H1 (cell line): ENCODE results near the gene CCDC9B. TPM values are rescaled to one million over a fixed set of nuclear protein-coding genes. Genes with fewer than 3 reads are reported as not detected.

Source experiments
- CTCF ChIA-PET: fragments of 300-600 bp; sonication (Branson Sonifier 250); formaldehyde crosslinking; loops from one replicate; lab custom pipeline; 2021; ENCODE audit not compliant: partially characterized antibody; lab: Charles Lee
- POLR2A ChIA-PET: fragments of 300-600 bp; sonication (Branson Sonifier 250); formaldehyde crosslinking; loops from one replicate; lab custom pipeline; 2021; ENCODE audit warnings: inconsistent platforms; ENCODE audit not compliant: partially characterized antibody; lab: Charles Lee
- DNase-seq, 2 experiments: peaks; one replicate each; pipeline versions ENCODE4 v3.0.0 to v3.0.0-alpha.2; 2010 to 2022; ENCODE audit warnings: low spot score in 2 of 2, low read depth in 1 of 2, mixed read lengths in 1 of 2
- FAIRE-seq: peaks from 2 replicates; lab custom pipeline; 2011; peaks lifted over from hg19 to GRCh38; lab: Jason Lieb, UNC
- H2AFZ ChIP-seq: 2 replicates; pipeline ENCODE4 v1.8.1; 2012; ENCODE audit warnings: low read length, inconsistent platforms
- H2AK5ac ChIP-seq: 2 replicates; pipeline ENCODE4 v1.6.1; 2013; ENCODE audit warnings: low read depth, low read length
- H2BK120ac ChIP-seq: replicated peaks from 2 replicates; pipeline ENCODE3; 2013; ENCODE audit warnings: low read depth, low read length, inconsistent platforms
- H2BK12ac ChIP-seq: 2 replicates; pipeline ENCODE4 v1.6.1; 2013; ENCODE audit warnings: low read depth, low read length
- H2BK15ac ChIP-seq: 2 replicates; pipeline ENCODE4 v1.6.1; 2013; ENCODE audit warnings: low read length
- H2BK20ac ChIP-seq: 2 replicates; pipeline ENCODE4 v1.6.1; 2013; ENCODE audit warnings: low read length
- H2BK5ac ChIP-seq: 2 replicates; pipeline ENCODE4 v1.6.1; 2013; ENCODE audit warnings: low read depth, low read length
- H3K14ac ChIP-seq: 2 replicates; pipeline ENCODE4 v1.6.1; 2013; ENCODE audit warnings: inconsistent platforms; ENCODE audit not compliant: insufficient read length
- H3K18ac ChIP-seq: 2 replicates; pipeline ENCODE4 v1.6.1; 2013; ENCODE audit warnings: low read length; ENCODE audit errors: extremely low read depth
- H3K23ac ChIP-seq: 2 replicates; pipeline ENCODE4 v1.6.1; 2013; ENCODE audit warnings: inconsistent platforms; ENCODE audit not compliant: insufficient read length
- H3K23me2 ChIP-seq: 2 replicates; pipeline ENCODE4 v1.6.1; 2013; ENCODE audit warnings: low read depth, low read length
- H3K27ac ChIP-seq: 2 replicates; pipeline ENCODE4 v1.6.1; 2011; ENCODE audit warnings: low read depth, low read length, inconsistent platforms
- H3K27me3 ChIP-seq, 4 experiments: replicated peaks in 1 of 4; 1 replicate in 1 of 4; 2 replicates in 3 of 4; pipeline versions ENCODE4 v1.6.1 to v1.8.1; 2011 to 2013; ENCODE audit warnings: low read length in 3 of 4, mild to moderate bottlenecking in 3 of 4, inconsistent platforms in 2 of 4, mixed read lengths in 2 of 4, moderate library complexity in 1 of 4; ENCODE audit not compliant: control insufficient read depth in 3 of 4, insufficient read depth in 3 of 4; ENCODE audit errors: extremely low read depth in 1 of 4
- H3K36me3 ChIP-seq, 4 experiments: 2 replicates each; pipeline versions ENCODE4 v1.6.1 to v1.8.1; 2011 to 2013; ENCODE audit warnings: mild to moderate bottlenecking in 4 of 4, low read length in 3 of 4, moderate library complexity in 2 of 4, control low read depth in 1 of 4, inconsistent platforms in 1 of 4; ENCODE audit not compliant: insufficient read depth in 4 of 4, control insufficient read depth in 2 of 4
- H3K4ac ChIP-seq: replicated peaks from 2 replicates; pipeline ENCODE3; 2013; ENCODE audit warnings: low read length, low read depth, mixed read lengths, inconsistent platforms; ENCODE audit not compliant: insufficient read length
- H3K4me1 ChIP-seq, 4 experiments: replicated peaks in 1 of 4; 1 replicate in 1 of 4; 2 replicates in 3 of 4; pipeline versions ENCODE4 v1.6.1 to v1.8.1; 2011 to 2013; ENCODE audit warnings: low read length in 3 of 4, inconsistent platforms in 2 of 4, mixed read lengths in 1 of 4; ENCODE audit not compliant: insufficient read depth in 4 of 4, control insufficient read depth in 3 of 4
- H3K4me2 ChIP-seq, 2 experiments: 2 replicates each; pipeline versions ENCODE4 v1.6.1 to v1.8.1; 2011 to 2013; ENCODE audit warnings: low read depth in 2 of 2, low read length in 2 of 2, control low read depth in 1 of 2, inconsistent platforms in 1 of 2, mild to moderate bottlenecking in 1 of 2; ENCODE audit not compliant: insufficient read depth in 1 of 2
- H3K4me3 ChIP-seq, 4 experiments: fragments of 200-600, 300-600 bp in 1 of 4; sonication (generic), shearing (Covaris generic), sonication (Bioruptor Twin) in 1 of 4; 2 replicates each; pipeline versions ENCODE4 v1.5.1 to v1.8.1; 2011 to 2016; ENCODE audit warnings: low read length in 4 of 4, low read depth in 3 of 4, control low read depth in 2 of 4, inconsistent platforms in 2 of 4, mild to moderate bottlenecking in 2 of 4, mixed read lengths in 1 of 4, moderate library complexity in 1 of 4; ENCODE audit not compliant: insufficient read depth in 2 of 4; ENCODE audit errors: extremely low read depth in 1 of 4
- H3K56ac ChIP-seq: replicated peaks from 2 replicates; pipeline ENCODE3; 2013; ENCODE audit warnings: low read depth, mild to moderate bottlenecking, mixed read lengths, low read length, inconsistent platforms; ENCODE audit not compliant: insufficient read length
- H3K79me1 ChIP-seq: 2 replicates; pipeline ENCODE4 v1.6.1; 2013; ENCODE audit warnings: low read depth, low read length, control low read depth
- H3K79me2 ChIP-seq, 2 experiments: 2 replicates each; pipeline versions ENCODE4 v1.6.1 to v1.8.1; 2012 to 2013; ENCODE audit warnings: low read length in 2 of 2, mild to moderate bottlenecking in 2 of 2, inconsistent platforms in 1 of 2; ENCODE audit not compliant: insufficient read depth in 2 of 2, control insufficient read depth in 1 of 2
- H3K9ac ChIP-seq, 4 experiments: replicated peaks in 1 of 4; 1 replicate in 1 of 4; 2 replicates in 3 of 4; pipeline versions ENCODE4 v1.6.1 to v1.8.1; 2011 to 2013; ENCODE audit warnings: low read depth in 3 of 4, low read length in 3 of 4, control low read depth in 2 of 4, mild to moderate bottlenecking in 2 of 4, moderate library complexity in 2 of 4, inconsistent platforms in 1 of 4; ENCODE audit errors: extremely low read depth in 1 of 4
- H3K9me3 ChIP-seq, 2 experiments: 2 replicates each; pipeline versions ENCODE4 v1.6.1 to v1.8.1; 2012 to 2013; ENCODE audit warnings: mild to moderate bottlenecking in 2 of 2, moderate library complexity in 2 of 2, control low read depth in 1 of 2, inconsistent platforms in 1 of 2, low read depth in 1 of 2, low read length in 1 of 2, mixed read lengths in 1 of 2; ENCODE audit not compliant: insufficient read depth in 2 of 2
- H4K20me1 ChIP-seq, 2 experiments: replicated peaks in 1 of 2; 2 replicates each; pipeline versions ENCODE3 to v1.8.1; 2011 to 2013; ENCODE audit warnings: inconsistent platforms in 2 of 2, low read length in 2 of 2, mild to moderate bottlenecking in 1 of 2; ENCODE audit not compliant: insufficient read depth in 2 of 2, control insufficient read depth in 1 of 2
- H4K5ac ChIP-seq: 2 replicates; pipeline ENCODE4 v1.6.1; 2013; ENCODE audit warnings: low read length, low read depth, mixed read lengths, inconsistent platforms; ENCODE audit not compliant: insufficient read length
- H4K8ac ChIP-seq: 2 replicates; pipeline ENCODE4 v1.8.0; 2013; ENCODE audit warnings: mild to moderate bottlenecking, moderate library complexity, low read length, inconsistent platforms; ENCODE audit not compliant: insufficient read depth; ENCODE audit errors: extremely low read depth
- H4K91ac ChIP-seq: replicated peaks from 2 replicates; pipeline ENCODE3; 2013; ENCODE audit warnings: low read length, mixed read lengths, inconsistent platforms; ENCODE audit not compliant: insufficient read length
- ATF2 ChIP-seq: IDR thresholded peaks from 2 replicates; pipeline ENCODE4 v1.6.1; 2012; ENCODE audit warnings: low read length, inconsistent platforms
- POLR2A ChIP-seq, 2 experiments: IDR thresholded peaks; 1 replicate in 1 of 2; 2 replicates in 1 of 2; pipeline ENCODE4 v1.6.1; 2011; ENCODE audit warnings: low read depth in 2 of 2, low read length in 2 of 2, mild to moderate bottlenecking in 2 of 2; ENCODE audit errors: control extremely low read depth in 1 of 2
- POLR2AphosphoS5 ChIP-seq: IDR thresholded peaks from 2 replicates; pipeline ENCODE4 v1.6.1; 2011; ENCODE audit warnings: low read depth, low read length
- POU5F1 ChIP-seq: IDR thresholded peaks from 2 replicates; pipeline ENCODE4 v1.6.1; 2011; ENCODE audit warnings: low read depth, mild to moderate bottlenecking, low read length, moderate library complexity
- RAD21 ChIP-seq, 2 experiments: IDR thresholded peaks in 1 of 2; conservative IDR thresholded peaks in 1 of 2; 2 replicates each; pipeline ENCODE4 v1.6.1; 2011; ENCODE audit warnings: low read depth in 2 of 2, low read length in 2 of 2, improper control_type of control experiment in 1 of 2, inconsistent platforms in 1 of 2, mild to moderate bottlenecking in 1 of 2, moderate library complexity in 1 of 2
- RBBP5 ChIP-seq: IDR thresholded peaks from 2 replicates; pipeline ENCODE4 v1.7.1; 2012; ENCODE audit warnings: low read depth, mild to moderate bottlenecking, inconsistent platforms, low read length, moderate library complexity, borderline replicate concordance
- SP2 ChIP-seq: IDR thresholded peaks from 2 replicates; pipeline ENCODE4 v1.6.1; 2012; ENCODE audit warnings: mild to moderate bottlenecking, low read length, inconsistent platforms
- TBP ChIP-seq: IDR thresholded peaks from 2 replicates; pipeline ENCODE4 v1.6.1; 2011; ENCODE audit warnings: low read depth, low read length, improper control_type of control experiment
- TEAD4 ChIP-seq: IDR thresholded peaks from 2 replicates; pipeline ENCODE4 v1.6.1; 2012; ENCODE audit warnings: low read depth, low read length, inconsistent platforms, mixed read lengths
- WGBS, 2 experiments: shearing (Covaris generic) in 1 of 2; methylation state at CpG; one replicate each; pipeline versions ENCODE4 v1.1.6 to v1.1.7; 2013 to 2015; ENCODE audit warnings: low lambda C conversion rate in 2 of 2, mixed read lengths in 2 of 2, inconsistent platforms in 1 of 2, low coverage in 1 of 2, missing lambda C conversion rate in 1 of 2; ENCODE audit not compliant: insufficient replicate concordance in 2 of 2, insufficient coverage in 1 of 2, insufficient read length in 1 of 2; ENCODE audit errors: extremely low coverage in 1 of 2, missing lambda C conversion rate in 1 of 2; 5-methylcytosine and 5-hydroxymethylcytosine counted together
- polyA plus RNA-seq, 7 experiments: library from polyadenylated mRNA; depleted of rRNA in 3 of 7; stranded (reverse) in 5 of 7; unstranded in 2 of 7; fragments of >200 nt in 5 of 7; fragments of 200-250 nt in 2 of 7; gene quantifications; 1 replicate in 5 of 7; 2 replicates in 1 of 7; 4 replicates in 1 of 7; pipeline versions ENCODE4 v1.2.1 to v1.2.3, GENCODE V29; 2011 to 2013; ENCODE audit warnings: missing spikeins in 2 of 7, mixed read lengths in 2 of 7
- total RNA-seq: library from RNA; stranded (reverse); fragmentation: NEBNext Ultra II Directional; extraction: Animal tissue kit (Norgen Biotek cat#: 25700); gene quantifications from 2 replicates; pipeline ENCODE4 v1.2.1, GENCODE V29; 2021

CCDC9B gene
- total and polyA plus RNA-seq, 2 of the 8 experiments (the other 6 are each of a cell fraction or from before 2014, with no cell fraction given), result 0.45 to 0.78 TPM

GRCh38 chr15:40382580-40383456 is 42.1 kb upstream of the CCDC9B start, which contains the start of gene KNSTRN:
KNSTRN (plus strand) TSS chr15:40382721; CDS start chr15:40382836, 115 bp downstream.
- FAIRE-seq, result peak; percentile 92
- H2BK5ac ChIP-seq, result peak within 1 kb of the TSS; percentile 12; the same call in 1 of the 2 replicates
- no peak for TF ChIP-seq SP2
- TF ChIP-seq POU5F1, result no peak
- TF ChIP-seq POLR2A (IDR thresholded peaks at IDR 0.05; ENCODE audit: control extremely low read depth in 1 of 2, low read depth in 2 of 2, low read length in 2 of 2), result peak in 1 of 2 experiments; percentile 42; a peak in 1 of 3 replicates
- TF ChIP-seq TEAD4, result no peak
- TF ChIP-seq POLR2AphosphoS5, result no peak
- peak; percentile 84 for TF ChIP-seq TBP
- TF ChIP-seq RAD21 (IDR thresholded peaks at IDR 0.05 in 1 of 2, conservative IDR thresholded peaks at IDR 0.05 in 1 of 2; ENCODE audit: low read depth in 2 of 2, low read length in 2 of 2), result no peak
- TF ChIP-seq ATF2, result no peak
- peak; percentile 68 for TF ChIP-seq RBBP5

More at GRCh38 chr15:40382580-40383456, 42.1 kb upstream of the CCDC9B start, which contains the start of gene KNSTRN:
- DNase-seq, result peak; percentile 93 to 97
- Histone ChIP-seq H2AFZ (peak within 1 kb of the TSS; percentile 98), H2AK5ac (no peak within 1 kb of the TSS), H3K23me2 (peaks cover 6% of the 10 kb centered on the region; the same call in 1 of the 2 replicates), H3K36me3 (peaks cover 14 to 29% (median 16%) of the 10 kb centered on the region in 4 experiments), H2BK15ac (peak within 1 kb of the TSS; percentile 61; the same call in 1 of the 2 replicates), H3K18ac (peak within 1 kb of the TSS; percentile 42), H2BK12ac (peak within 1 kb of the TSS; percentile 71; the same call in 1 of the 2 replicates), H2BK120ac (no peak within 1 kb of the TSS), H4K8ac (peak within 1 kb of the TSS; percentile 92), H3K9ac (peak within 1 kb of the TSS; percentile 64 to 72 (median 69)), H3K79me1 (peaks cover 10% of the 10 kb centered on the region), H3K4ac (peak within 1 kb of the TSS; percentile 3), H3K4me3 (peak within 1 kb of the TSS; percentile 74 to 95 (median 92)), H3K56ac (peak within 1 kb of the TSS; percentile 26), H3K14ac (no peak within 1 kb of the TSS), H3K9me3 (peaks cover 0 to 4% of the 10 kb centered on the region in 2 experiments; a peak in 1 of 4 replicates), H3K4me1 (peaks cover 2 to 8% (median 4%) of the 10 kb centered on the region in 4 experiments; a peak in 4 of 7 replicates), H3K79me2 (peaks cover 0 to 24% of the 10 kb centered on the region in 2 experiments; a peak in 3 of 4 replicates), H3K23ac (no peak within 1 kb of the TSS), H2BK20ac (peak within 1 kb of the TSS; percentile 10; the same call in 1 of the 2 replicates), H3K27me3 (no peaks in the 10 kb centered on the region), H4K91ac (peak within 1 kb of the TSS; percentile 44), H3K4me2 (peak within 1 kb of the TSS; percentile 91), H4K20me1 (peaks cover 0 to 2% of the 10 kb centered on the region in 2 experiments), H4K5ac (peak within 1 kb of the TSS; percentile 49), H3K27ac (peak within 1 kb of the TSS; percentile 21; the same call in 1 of the 2 replicates)
- 2% methylated on average over 57 of the region's 57 CpGs; no CpG with 5 or more reads in 1 of the 2 experiments for WGBS, 2 experiments
- CTCF ChIA-PET, result interaction anchor here (0.8 to 5.1 kb wide), 12 partner anchors 9 to 104 kb away, joined by 3 to 49 read pairs (median 4); partner anchors contain the start of genes DISP2 and IVD
- POLR2A ChIA-PET, result interaction anchor here (0.6 to 4.0 kb wide), 29 partner anchors 9 to 153 kb away, joined by 3 to 24 read pairs (median 3); partner anchors contain the start of genes BAHD1 and IVD
